HG02840 (cell line): ENCODE results near the gene COX15.
A peak's percentile ranks its signal among the peaks of the same experiment; 100 is the strongest.
"Not testable (repeated sequence)": the region's sequence is repeated elsewhere in the genome, so short reads cannot be mapped to it uniquely, and the experiment has no call there.

Source experiments
- ATAC-seq: cut with Tn5 transposase; IDR thresholded peaks from one replicate; pipeline ENCODE4 v1.9.1; 2021; ENCODE audit warnings: mild to moderate bottlenecking, moderate library complexity, moderate number of reproducible peaks; ENCODE audit not compliant: unreplicated experiment, low FRiP score

COX15 gene

DNA sequence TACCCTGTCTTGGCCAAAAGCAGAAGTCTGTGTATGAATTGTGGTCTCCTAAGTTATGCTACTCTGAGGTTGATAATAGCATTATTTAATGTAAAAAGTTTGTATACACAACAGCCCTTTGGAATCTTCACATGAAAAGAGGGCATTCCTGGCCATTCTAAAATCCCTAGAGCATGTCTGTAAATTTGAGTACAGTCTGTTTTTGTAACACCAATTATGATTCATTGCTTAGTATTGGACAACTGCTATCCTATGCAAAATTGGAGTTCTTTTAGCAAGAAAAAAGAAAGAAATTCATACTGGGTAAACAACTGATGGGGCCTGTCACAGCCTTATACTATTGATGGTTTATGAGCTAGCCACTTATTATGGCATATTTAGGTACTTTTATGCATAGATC, 10.3 kb upstream of the COX15 start:
- ATAC-seq: no peak

DNA sequence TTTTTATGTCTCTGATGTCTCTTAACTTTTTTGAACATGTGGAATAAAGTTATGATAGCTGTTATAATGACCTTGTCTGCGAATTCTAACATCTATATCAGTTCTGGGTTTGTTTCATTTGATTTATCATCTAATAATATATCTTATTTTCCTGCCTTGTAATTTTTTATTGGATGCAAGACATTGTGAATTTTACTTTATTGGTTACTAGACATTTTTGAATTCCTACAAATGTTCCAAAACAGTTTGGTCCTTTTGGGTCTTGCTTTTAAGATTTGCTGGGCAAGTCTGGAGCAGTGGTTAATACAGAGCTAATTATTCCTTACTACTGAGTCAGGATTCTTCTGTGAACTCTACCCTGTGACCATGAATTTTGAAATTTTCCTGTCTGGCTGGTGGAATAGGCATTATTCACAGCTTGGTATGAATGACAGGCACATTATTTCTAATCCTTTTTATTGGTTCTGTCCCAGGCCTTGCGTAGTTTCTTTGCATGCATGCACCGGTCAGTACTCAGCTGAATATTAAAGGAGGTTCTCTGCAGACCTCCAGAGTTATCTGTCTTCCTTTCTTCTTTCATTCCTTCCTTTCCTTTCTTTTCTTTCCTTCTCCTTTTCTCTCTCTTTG, 9.1 kb upstream of the COX15 start:
- ATAC-seq: no peak

DNA sequence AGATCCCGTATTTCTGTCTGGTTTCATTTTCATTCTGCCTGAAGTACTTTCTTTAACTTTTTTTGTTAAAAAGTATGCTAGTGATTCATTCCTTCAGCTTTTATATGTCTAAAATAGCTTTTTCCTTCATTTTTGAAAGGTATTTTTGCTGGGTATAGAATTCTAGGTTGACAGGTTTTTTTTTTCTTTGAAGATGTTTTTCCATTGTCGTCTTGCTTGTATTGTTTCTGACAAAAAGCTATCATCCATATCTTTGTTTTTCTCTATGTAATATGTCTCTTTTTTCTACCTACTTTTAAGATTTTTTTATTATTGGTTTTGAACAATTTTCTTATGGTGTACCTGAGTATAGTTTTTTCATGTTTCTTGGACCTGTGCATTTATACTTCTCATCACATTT, 8.3 kb upstream of the COX15 start:
- ATAC-seq: no peak

DNA sequence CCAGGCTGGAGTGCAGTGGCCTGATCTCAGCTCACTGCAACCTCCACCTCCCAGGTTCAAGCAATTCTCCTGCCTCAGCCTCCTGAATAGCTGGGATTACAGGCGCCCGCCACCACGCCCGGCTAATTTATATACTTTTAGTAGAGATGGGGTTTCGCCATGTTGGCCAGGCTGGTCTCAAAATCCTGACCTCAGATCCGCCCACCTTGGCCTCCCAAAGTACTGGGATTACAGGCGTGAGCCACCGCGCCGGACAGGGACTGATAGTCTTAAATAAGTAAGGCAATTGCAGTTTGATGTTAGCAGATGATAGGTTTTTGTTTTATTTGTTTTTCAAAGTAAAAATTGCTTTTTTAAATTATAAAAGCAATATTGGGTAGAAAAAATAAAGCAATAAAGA, 2.2 kb upstream of the COX15 start:
- ATAC-seq: not testable (repeated sequence)

DNA sequence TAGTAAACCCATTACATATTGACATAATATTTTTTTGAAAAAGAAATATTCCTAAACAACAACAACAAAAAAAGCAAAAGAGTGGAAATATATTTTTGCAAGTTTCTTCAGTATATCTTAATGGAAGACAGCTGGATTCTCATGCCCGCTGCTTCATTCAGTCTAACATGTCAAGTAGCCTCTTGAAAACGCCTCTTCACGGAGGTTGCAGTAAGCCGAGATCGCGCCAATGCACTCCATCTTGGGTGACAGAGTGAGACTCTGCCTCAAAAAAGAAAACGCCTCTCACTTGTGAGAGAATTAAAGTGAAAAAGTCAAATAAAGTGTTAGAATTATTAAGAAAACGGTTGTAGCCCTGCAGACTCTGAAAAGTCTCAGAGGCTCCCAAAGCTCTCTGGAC, 1.4 kb upstream of the COX15 start:
- no peak for ATAC-seq

DNA sequence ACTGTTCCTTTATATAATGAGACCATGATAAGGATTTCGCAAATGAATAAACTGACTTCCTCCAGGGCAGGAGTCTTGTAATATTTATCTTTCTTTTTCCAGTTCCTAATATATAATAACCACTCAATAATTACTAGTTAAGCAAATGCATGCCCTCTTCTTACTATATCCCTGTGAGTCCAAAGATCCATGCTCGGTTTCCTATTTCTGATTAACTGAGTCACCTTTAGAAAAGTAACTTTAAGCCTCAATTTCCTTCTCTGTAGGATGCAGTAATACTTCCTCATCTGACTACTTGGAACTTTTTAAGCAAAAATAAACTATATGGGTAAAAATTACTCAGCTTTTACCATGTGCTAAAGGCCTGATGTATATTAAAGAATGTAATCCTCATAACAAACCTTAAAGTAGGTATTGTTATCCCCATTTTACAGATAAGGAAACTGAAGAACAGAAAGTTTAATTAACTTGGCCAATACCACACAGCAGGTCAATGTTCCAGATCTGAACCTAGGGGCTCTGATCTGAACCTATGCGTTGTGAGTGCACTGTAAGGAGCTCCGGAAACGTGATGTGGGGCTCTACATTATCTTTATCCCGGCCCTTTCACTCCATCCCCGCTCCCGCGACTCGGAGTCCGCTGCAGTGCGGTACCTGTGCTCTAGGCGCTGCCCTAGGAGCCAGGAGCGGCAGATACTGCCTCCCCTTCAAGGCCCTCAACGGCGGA, 458 bp downstream of the COX15 start:
- no peak for ATAC-seq

DNA sequence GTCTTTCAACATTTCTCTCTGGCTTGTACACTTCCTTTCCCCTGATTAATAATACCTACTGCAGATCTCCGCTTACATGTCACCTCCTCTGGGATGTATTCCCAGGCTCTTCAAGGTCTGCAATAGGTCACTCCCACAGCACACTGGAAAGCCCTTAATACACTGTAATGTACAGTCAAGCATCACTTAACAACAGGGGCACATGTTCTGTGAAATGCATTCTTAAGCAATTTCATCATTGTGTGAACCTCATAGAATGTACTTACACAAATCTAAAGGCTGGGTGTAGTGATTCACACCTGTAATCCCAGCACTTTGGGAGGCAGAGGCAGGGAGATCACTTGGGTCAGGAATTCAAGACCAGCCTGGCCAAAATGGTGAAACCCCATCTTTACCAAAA, 1.9 kb downstream of the COX15 start:
- no peak for ATAC-seq

DNA sequence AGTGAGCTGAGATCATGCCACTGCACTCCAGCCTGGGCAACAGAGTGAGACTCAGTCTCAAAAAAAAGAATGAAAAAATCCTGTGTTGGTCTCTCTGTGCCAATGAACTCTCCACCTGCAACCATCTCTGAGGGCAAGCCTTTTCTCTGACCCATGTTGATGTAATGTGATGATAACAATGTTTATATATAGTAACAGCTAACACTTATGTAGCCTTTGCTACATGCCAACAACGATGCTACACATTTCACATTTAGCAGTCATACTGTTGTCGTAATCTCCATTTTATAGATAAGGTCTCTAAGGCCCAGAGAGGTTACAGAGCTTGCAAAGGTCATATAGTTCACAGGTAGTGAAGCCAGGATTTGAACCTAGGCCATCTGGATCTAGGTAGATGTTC, 11.5 kb downstream of the COX15 start:
- ATAC-seq: no peak

DNA sequence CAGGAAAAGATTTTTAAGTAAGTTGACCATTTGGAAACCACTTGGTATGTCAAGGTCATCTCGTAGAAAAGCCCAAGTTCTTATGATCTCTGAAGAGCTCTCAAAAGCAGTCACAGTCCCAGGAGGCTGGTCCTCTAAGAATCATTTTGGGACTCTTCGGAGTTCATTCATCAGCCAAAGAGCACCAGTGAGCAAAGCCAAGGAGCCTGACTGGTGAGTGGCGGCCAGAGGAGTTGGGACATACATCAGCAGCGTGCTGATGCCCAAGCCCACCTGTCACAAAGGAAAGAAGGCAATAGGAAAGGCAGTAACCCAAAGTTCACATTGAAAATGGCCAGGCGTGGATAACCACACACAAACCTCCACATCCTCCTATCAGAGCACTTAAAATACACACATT, 17.5 kb downstream of the COX15 start:
- no peak for ATAC-seq

DNA sequence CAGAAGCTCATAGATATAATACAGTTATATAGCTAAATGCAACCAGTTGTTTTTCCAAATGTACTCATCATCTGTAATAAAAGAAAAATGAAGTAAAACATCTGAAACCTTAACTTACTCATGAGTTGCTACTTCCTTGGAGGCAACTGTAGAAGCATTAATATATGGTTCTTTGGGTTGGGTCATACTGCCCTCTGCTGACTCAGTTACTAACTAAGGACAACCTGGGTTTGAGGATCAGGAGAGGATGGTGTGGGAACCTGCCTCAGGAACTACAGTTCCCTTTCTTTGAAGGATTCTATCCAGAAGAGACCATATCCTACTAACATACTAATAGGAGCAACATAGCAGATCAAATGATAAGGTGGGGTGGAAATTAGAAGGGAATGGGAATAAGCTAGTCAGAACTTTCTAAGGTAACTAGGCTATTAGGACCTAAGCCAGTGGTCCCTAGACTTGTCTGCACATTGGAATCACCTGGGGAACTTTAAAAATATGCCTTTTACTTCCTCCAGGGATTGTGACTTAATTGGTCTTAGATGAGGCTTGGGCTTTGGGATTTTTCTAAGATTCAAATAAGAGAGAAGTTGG, 20.7 kb downstream of the COX15 start:
- ATAC-seq: no peak

DNA sequence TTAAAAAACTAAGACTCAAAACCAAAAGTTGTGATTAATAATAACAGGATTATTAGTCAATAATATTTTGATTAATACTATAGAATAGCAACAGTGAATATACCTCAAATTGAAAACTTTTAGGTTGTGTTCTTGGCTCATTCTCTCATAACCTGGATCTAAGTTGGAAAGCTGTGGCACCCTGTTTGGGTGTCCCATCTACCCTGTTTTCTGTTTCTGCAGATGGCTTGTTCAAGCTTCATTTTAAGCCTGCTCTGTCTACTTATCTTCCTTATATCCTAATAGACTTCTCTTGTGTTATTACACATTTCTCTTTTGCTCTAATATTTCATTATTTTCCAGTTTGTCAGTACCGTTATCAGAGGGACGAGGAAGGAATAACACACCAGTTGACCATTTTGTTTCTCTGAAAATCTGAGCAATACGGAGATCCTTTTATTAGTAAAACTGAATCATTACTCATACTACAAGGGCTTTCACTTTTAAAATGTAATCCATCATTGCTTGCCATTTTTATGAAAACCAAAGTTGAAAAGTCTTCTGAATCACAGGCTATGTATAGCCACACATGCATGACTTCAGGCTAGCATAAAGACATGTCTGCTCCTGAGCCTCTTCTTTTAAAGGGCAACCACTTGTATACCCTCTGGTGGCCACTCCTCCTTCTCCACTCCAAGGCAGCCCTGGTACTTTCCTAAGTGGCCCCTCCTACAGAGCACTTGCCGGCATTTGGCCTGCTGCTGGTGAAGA, 22.3 kb downstream of the COX15 start:
- no peak for ATAC-seq

DNA sequence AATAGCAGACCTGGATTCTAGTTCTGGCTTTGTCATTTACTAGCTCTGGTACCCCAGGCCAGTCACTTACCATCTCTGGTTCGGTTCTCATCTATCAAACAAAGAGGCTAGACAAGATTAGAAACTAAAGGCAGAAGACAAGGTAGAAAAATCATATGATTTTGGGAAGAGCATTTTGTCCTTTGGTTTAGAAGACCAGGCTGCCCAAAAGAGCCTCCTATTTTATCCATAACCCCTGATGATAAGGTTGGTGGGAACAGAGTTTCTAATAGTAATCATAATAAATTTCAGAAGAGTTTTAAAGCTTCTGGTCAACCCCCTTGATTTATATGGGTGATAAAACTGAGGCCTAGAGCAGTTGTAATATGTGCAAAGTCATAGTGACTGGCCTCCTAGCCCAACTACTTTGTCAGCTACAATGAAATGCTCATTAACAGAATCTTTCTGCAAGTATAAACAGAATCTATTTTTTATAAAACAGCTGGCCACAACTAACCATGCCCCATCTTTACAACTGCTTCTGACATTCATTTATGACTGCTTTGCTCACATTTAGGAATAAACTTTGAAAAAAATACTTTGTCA, 23.4 kb downstream of the COX15 start:
- ATAC-seq: no peak

DNA sequence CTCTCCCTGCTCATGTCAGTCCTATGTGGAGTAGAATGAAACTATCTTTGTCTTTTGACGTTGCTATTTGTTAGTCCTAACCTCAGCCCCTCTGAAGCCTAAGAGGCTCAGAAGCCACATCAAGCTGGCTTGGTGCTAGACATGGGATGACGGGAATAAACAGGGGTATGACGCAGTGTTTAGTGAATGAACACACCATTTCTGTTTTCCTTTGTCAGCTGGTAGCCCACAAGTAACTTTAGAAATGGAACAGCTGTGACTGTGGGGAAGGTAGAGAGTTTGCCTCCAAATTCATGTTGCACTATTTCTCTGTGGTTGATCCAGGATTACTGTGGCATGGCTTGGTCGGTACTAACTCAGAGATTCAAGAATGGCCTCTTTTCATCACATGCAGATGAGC, 31.3 kb downstream of the COX15 start:
- ATAC-seq: no peak

DNA sequence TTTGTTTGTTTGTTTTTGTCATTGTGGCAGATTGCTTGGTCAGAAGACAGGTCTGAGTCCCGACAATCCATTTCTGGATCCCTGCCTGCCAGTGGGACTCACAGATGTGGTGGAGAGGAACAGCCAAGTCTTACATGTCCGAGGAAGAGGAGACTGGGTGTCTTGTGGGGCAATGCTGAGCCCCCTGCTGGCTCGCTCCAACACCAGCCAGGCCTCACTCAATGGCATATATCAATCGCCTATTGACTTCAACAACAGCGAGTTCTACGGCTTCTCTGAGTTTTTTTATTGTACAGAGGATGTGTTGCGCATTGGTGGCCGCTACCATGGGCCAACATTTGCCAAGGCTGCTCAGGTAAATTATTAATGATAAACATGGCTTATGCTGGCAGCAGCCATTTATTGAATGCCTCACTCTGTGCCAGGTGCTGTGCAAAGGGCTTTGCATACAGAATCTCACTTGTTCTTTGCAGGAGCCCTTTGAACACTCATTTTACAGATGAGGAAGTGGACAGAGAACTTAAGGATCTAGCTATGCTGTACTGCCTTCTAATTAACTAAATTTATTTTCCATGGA, 33.3 kb downstream of the COX15 start:
- no peak for ATAC-seq

DNA sequence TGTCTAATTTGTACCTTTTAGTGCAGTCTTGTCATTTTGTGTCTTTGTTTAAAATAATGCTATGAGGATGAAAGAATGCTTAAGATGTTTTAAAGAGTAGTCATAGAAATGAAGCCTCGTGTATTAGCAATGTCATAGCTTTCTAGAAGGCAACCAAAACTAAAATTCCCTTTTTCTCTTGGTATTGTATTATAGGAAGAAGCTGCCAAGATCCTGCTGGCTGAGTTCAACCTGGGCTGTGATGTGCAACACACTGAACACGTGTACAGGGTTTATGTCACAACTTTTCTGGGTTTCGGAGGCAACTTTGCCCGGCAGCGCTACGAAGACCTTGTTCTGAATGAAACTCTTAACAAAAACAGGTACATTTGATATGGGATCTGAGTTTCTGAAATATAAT, 36.2 kb downstream of the COX15 start:
- ATAC-seq: no peak

DNA sequence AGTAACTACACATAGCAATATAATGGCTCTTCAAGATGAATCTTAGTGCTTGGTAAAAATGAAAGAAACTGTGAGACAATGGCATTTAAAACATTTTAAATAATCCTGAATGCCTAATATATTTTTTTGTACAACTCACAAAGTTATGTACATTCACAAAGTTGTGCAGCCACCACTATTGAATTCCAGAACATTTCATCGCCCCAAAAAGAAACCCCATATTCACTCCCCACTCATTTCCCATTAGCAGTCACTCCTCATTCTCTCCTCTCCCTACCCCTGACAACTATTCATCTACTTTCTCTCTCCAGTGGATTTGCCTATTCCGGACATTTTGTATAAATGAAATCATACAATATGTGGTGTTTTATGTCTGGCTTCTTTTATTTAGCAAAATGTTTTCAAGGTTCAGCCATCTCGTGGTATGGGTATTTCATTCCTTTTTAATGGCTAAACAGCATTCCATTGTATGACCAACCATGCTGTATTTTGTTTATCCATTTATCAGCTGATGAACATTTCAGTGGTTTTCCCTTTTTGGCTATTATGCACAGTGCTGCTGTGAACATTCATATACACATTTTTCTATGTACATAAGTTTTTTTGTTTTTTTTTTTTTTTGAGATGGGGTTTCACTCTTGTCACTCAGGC, 37.9 kb downstream of the COX15 start:
- no peak for ATAC-seq

DNA sequence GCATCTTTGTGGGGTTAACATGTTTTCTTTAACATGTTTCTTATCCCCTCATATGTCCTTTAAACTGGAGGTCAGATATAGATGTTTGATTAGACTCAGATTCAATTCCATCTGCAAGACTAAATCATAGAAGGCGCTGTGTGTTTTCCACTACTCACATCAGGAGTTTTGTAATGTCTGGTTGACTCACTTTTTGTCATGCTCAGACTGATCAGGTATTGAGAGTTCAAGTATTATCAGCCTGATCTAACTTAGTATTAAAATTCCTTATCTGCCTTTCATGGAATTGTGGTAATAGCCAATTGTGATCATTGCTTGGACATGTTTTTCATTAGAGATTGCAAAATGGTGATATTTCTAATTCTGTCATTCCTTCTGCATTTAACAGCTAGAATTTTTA, 42.5 kb downstream of the COX15 start:
- ATAC-seq: no peak

DNA sequence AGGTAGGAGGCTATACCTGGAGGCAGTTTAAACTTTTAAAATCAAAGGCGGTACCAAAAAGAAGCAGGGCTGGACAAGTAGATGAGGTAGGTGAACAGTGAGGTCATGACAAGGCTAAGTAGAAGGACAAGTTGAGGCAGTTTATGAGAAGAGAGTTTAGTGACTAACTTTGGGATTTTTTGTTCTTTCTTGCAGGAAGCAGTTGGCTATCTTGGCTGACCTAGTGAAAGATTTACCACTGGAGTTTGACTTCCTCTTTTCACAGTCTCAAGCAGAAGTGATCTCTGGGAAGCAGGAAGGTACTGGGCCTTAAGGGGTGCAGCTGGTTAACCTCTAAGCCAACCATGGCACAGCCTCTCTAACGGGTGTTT, 46.3 kb downstream of the COX15 start:
- ATAC-seq: peak; percentile 75

DNA sequence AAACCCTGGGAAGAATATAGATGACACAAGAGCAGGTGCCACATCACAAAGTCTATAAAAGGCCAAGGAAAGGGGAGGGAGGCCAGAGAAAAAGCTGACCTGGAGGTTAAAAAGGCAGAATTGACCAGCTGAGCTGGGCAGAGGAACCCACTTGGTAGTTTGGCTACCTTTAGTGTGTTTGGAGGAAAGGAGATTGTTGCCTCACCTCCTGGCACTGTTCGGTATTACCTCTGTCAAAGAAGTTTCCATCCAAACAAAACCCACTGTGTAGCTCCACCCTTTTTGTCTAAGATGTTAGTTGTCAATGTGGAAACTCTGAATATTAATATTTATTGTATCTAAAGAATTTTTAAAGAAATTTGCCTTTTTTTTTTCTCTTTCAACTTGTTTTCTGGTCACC, 49.2 kb downstream of the COX15 start:
- ATAC-seq: no peak
